Endothelial cell of umbilical vein (primary cell): ENCODE measurements around the gene TMEM203. TPM values are rescaled to one million over a fixed set of nuclear protein-coding genes. Genes with fewer than 3 reads are reported as not detected.

Source experiments
- BruUV-seq: library from RNA; stranded (reverse); fragments of 400-500 nt; replicated peaks from 2 replicates; lab custom pipeline; 2021; lab: Mats Ljungman, UMichigan
- CTCF ChIA-PET: fragments of 300-600, 350-600 bp; sonication (Branson Sonifier 250); formaldehyde crosslinking; loops from one replicate; lab custom pipeline; 2021; ENCODE audit warnings: antibody characterized with exemption, inconsistent platforms; lab: Charles Lee
- POLR2A ChIA-PET: fragments of 300-600, 350-600 bp; sonication (Branson Sonifier 250); formaldehyde crosslinking; loops from one replicate; lab custom pipeline; 2021; ENCODE audit warnings: antibody characterized with exemption, inconsistent platforms; lab: Charles Lee
- DNase-seq: peaks from one replicate; pipeline ENCODE4 v3.0.0-alpha.2; 2011; ENCODE audit warnings: low read depth, low spot score
- FAIRE-seq: peaks from 2 replicates; lab custom pipeline; 2011; peaks lifted over from hg19 to GRCh38; lab: Jason Lieb, UNC
- H2AFZ ChIP-seq: 2 replicates; pipeline ENCODE4 v1.6.0; 2012; ENCODE audit warnings: low read depth, low read length, control low read depth, inconsistent platforms
- H3K27ac ChIP-seq: 2 replicates; pipeline ENCODE4 v1.5.1; 2011; ENCODE audit warnings: low read depth, mild to moderate bottlenecking, control low read depth, low read length, moderate library complexity; ENCODE audit not compliant: insufficient read depth
- H3K27me3 ChIP-seq, 2 experiments: 2 replicates each; pipeline versions ENCODE4 v1.6.0 to v1.6.1; 2011; ENCODE audit warnings: low read length in 2 of 2, mixed read lengths in 1 of 2; ENCODE audit not compliant: control insufficient read depth in 2 of 2, insufficient read depth in 2 of 2
- H3K36me3 ChIP-seq, 2 experiments: 2 replicates in 1 of 2; 3 replicates in 1 of 2; pipeline ENCODE4 v1.5.1; 2011; ENCODE audit warnings: low read length in 2 of 2, mild to moderate bottlenecking in 1 of 2, moderate library complexity in 1 of 2; ENCODE audit not compliant: control insufficient read depth in 2 of 2, insufficient read depth in 2 of 2; ENCODE audit errors: extremely low read depth in 1 of 2
- H3K4me1 ChIP-seq: 3 replicates; pipeline ENCODE4 v1.5.1; 2011; ENCODE audit warnings: mild to moderate bottlenecking, low read length; ENCODE audit not compliant: control insufficient read depth, insufficient read depth; ENCODE audit errors: extremely low read depth
- H3K4me2 ChIP-seq: 2 replicates; pipeline ENCODE4 v1.6.1; 2011; ENCODE audit warnings: low read length, control low read depth, mixed read lengths; ENCODE audit not compliant: insufficient read depth
- H3K4me3 ChIP-seq, 3 experiments: fragments of 200-600 bp in 1 of 3; sonication (generic), shearing (Covaris generic) in 1 of 3; replicated peaks in 1 of 3; 2 replicates each; pipeline ENCODE4 v1.5.1; 2011 to 2016; ENCODE audit warnings: control low read depth in 3 of 3, low read length in 3 of 3, mild to moderate bottlenecking in 2 of 3, inconsistent platforms in 1 of 3, low read depth in 1 of 3, moderate library complexity in 1 of 3; ENCODE audit not compliant: insufficient read depth in 1 of 3
- H3K79me2 ChIP-seq: 2 replicates; pipeline ENCODE4 v1.6.0; 2012; ENCODE audit warnings: low read length, inconsistent platforms; ENCODE audit not compliant: control insufficient read depth, insufficient read depth
- H3K9ac ChIP-seq: replicated peaks from 2 replicates; pipeline ENCODE3; 2011; ENCODE audit warnings: low read length, control low read depth; ENCODE audit not compliant: insufficient read depth; ENCODE audit errors: extremely low read depth
- H3K9me1 ChIP-seq: replicated peaks from 3 replicates; pipeline ENCODE4 v1.6.0; 2011; ENCODE audit warnings: mild to moderate bottlenecking, low read length; ENCODE audit not compliant: control insufficient read depth, insufficient read depth; ENCODE audit errors: extremely low read depth
- H3K9me3 ChIP-seq: replicated peaks from 2 replicates; pipeline ENCODE4 v1.5.1; 2012; ENCODE audit warnings: low read length, inconsistent platforms; ENCODE audit not compliant: control insufficient read depth, insufficient read depth
- H4K20me1 ChIP-seq: replicated peaks from 2 replicates; pipeline ENCODE3; 2011; ENCODE audit warnings: mild to moderate bottlenecking, low read length; ENCODE audit not compliant: control insufficient read depth, insufficient read depth; ENCODE audit errors: extremely low read depth
- EZH2 ChIP-seq: IDR thresholded peaks from 2 replicates; pipeline ENCODE4 v1.6.1; 2012; ENCODE audit warnings: borderline replicate concordance, low read depth, mild to moderate bottlenecking, moderate library complexity, low read length, inconsistent platforms; ENCODE audit not compliant: severe bottlenecking
- FOS ChIP-seq: IDR thresholded peaks from 2 replicates; pipeline ENCODE4 v1.6.1; 2011; ENCODE audit warnings: mild to moderate bottlenecking, low read length, moderate library complexity, borderline replicate concordance; ENCODE audit not compliant: insufficient read depth
- GATA2 ChIP-seq: IDR thresholded peaks from 2 replicates; pipeline ENCODE4 v1.7.0; 2011; ENCODE audit warnings: low read depth, mild to moderate bottlenecking, moderate library complexity, mixed read lengths, low read length; ENCODE audit not compliant: insufficient read length, insufficient read depth
- JUN ChIP-seq: IDR thresholded peaks from 2 replicates; pipeline ENCODE4 v1.6.1; 2011; ENCODE audit warnings: borderline replicate concordance, low read depth; ENCODE audit not compliant: insufficient read length, insufficient read depth
- MYC ChIP-seq: IDR thresholded peaks from one replicate; pipeline ENCODE4 v1.6.1; 2011; ENCODE audit warnings: mild to moderate bottlenecking, low read depth, low read length
- POLR2A ChIP-seq: IDR thresholded peaks from 2 replicates; pipeline ENCODE4 v1.6.1; 2012; ENCODE audit warnings: low read depth, mild to moderate bottlenecking, control low read depth, low read length
- POLR2AphosphoS5 ChIP-seq: IDR thresholded peaks from 2 replicates; pipeline ENCODE4 v1.6.1; 2012; ENCODE audit warnings: low read depth, mild to moderate bottlenecking, control low read depth, low read length, moderate library complexity; ENCODE audit not compliant: insufficient read depth
- dilution Hi-C: fragments of 300-500 bp; cut with MboI; formaldehyde crosslinking; loops from one replicate; pipeline ENCODE4 v1.15.0; 2019; ENCODE audit warnings: low sequenced_read_pairs; ENCODE audit not compliant: extremely low pct_ligation_motif_present
- intact Hi-C: fragments of 100-400 bp; cut with micrococcal nuclease; formaldehyde crosslinking; loops from one replicate; pipeline ENCODE4 v1.10.0; 2022
- polyA plus RNA-seq, 4 experiments: library from polyadenylated mRNA; depleted of rRNA in 3 of 4; stranded (reverse) in 3 of 4; unstranded in 1 of 4; fragments of >200 nt; gene quantifications; 2 replicates each; pipeline versions ENCODE4 v1.2.1 to v1.2.3, GENCODE V29; 2011 to 2012; ENCODE audit warnings: missing spikeins in 1 of 4
- total RNA-seq: library from RNA; stranded (reverse); gene quantifications from 2 replicates; pipeline ENCODE4 v1.2.3, GENCODE V29; 2021
- TF ChIP-seq, protein P1 (sequence below): IDR thresholded peaks from 2 replicates; pipeline ENCODE4 v1.6.1; 2011; ENCODE audit not compliant: insufficient read depth, insufficient read length
- TF ChIP-seq, protein P2 (sequence below), 2 donors: IDR thresholded peaks; 1 replicate in 1 of 2; 2 replicates in 1 of 2; pipeline ENCODE4 v1.5.1; 2011; ENCODE audit warnings: low read length in 2 of 2, mild to moderate bottlenecking in 2 of 2, moderate library complexity in 2 of 2, control low read depth in 1 of 2, inconsistent platforms in 1 of 2, low read depth in 1 of 2; ENCODE audit not compliant: insufficient read depth in 1 of 2; ENCODE audit errors: extremely low read depth in 1 of 2

TMEM203 gene
- total and polyA plus RNA-seq, 2 donors (not counting 3 experiments of a cell fraction or from before 2014, with no cell fraction given): 29.6 to 39.8 TPM

DNA sequence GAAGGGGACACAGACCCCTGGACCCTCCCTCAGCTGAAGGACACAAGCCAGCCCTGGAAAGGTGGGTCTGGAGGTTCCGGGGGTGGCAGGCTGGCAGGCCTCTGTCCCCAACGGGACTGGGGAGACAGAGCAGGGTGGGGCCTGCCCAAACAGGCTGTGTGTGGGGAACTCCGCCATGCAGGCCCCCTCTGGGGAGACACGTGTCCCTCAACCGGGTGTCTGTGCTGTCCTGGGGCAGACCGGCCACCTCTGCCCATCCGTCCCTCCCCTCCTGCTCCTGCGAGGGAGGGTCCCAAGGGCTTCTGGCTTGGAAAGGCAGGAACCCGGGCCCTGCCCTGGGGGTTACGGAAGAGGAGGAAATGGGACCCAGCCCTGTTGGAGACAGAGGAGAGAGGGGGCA lies 26.7 kb upstream of the TMEM203 start:
- Histone ChIP-seq H2AFZ (no peak overlapping the region), H3K36me3 (no peaks in the 10 kb centered on the region), H3K27me3 (no peaks in the 10 kb centered on the region), H3K9ac (no peak overlapping the region), H3K9me1 (no peaks in the 10 kb centered on the region), H3K79me2 (no peaks in the 10 kb centered on the region), H4K20me1 (no peaks in the 10 kb centered on the region), H3K4me3 (no peak overlapping the region), H3K9me3 (no peaks in the 10 kb centered on the region), H3K27ac (no peak overlapping the region), H3K4me1 (no peaks in the 10 kb centered on the region), H3K4me2 (no peak overlapping the region)
- no TSS peak for BruUV-seq
- no peak for TF ChIP-seq FOS
- no peak for TF ChIP-seq MYC
- TF ChIP-seq, protein P1, sequence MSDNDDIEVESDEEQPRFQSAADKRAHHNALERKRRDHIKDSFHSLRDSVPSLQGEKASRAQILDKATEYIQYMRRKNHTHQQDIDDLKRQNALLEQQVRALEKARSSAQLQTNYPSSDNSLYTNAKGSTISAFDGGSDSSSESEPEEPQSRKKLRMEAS: no peak
- TF ChIP-seq GATA2: no peak
- TF ChIP-seq, protein P2, sequence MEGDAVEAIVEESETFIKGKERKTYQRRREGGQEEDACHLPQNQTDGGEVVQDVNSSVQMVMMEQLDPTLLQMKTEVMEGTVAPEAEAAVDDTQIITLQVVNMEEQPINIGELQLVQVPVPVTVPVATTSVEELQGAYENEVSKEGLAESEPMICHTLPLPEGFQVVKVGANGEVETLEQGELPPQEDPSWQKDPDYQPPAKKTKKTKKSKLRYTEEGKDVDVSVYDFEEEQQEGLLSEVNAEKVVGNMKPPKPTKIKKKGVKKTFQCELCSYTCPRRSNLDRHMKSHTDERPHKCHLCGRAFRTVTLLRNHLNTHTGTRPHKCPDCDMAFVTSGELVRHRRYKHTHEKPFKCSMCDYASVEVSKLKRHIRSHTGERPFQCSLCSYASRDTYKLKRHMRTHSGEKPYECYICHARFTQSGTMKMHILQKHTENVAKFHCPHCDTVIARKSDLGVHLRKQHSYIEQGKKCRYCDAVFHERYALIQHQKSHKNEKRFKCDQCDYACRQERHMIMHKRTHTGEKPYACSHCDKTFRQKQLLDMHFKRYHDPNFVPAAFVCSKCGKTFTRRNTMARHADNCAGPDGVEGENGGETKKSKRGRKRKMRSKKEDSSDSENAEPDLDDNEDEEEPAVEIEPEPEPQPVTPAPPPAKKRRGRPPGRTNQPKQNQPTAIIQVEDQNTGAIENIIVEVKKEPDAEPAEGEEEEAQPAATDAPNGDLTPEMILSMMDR (IDR thresholded peaks at IDR 0.05; ENCODE audit: extremely low read depth in 1 of 2, insufficient read depth in 1 of 2, low read depth in 1 of 2, low read length in 2 of 2): no peak
- TF ChIP-seq JUN: no peak
- no peak for TF ChIP-seq POLR2AphosphoS5
- TF ChIP-seq POLR2A: no peak
- no peak for TF ChIP-seq EZH2
- dilution Hi-C loops (no loop called here), intact Hi-C loops (no loop called here)
- DNase-seq (no peak), FAIRE-seq (no peak)
- ChIA-PET CTCF (no interaction called here), POLR2A (no interaction called here)
